Adrenal gland (tissue), 5 donors: Measurements from ENCODE around the gene PHF21A.

Source experiments
- CTCF ChIP-seq, 6 experiments: fragments of 450-650 bp in 4 of 6; fragments of 200-600 bp in 2 of 6; sonication (generic) in 1 of 6; IDR thresholded peaks; 1 replicate in 5 of 6; 2 replicates in 1 of 6; pipeline versions ENCODE4 v1.5.1 to v1.8.0; 2016 to 2021; ENCODE audit warnings: antibody characterized with exemption in 6 of 6, mild to moderate bottlenecking in 2 of 6, moderate library complexity in 1 of 6
- POLR2A ChIP-seq, 2 donors: fragments of 450-650 bp; IDR thresholded peaks; one replicate each; pipeline ENCODE4 v1.6.1; 2017; ENCODE audit warnings: antibody characterized with exemption in 2 of 2, mild to moderate bottlenecking in 2 of 2, moderate library complexity in 1 of 2
- donor health status: DM: no; HTN: no; CAD: no.

- TF ChIP-seq POLR2A (IDR thresholded peaks at IDR 0.05) (no peak), CTCF (IDR thresholded peaks at IDR 0.05) (no peak)
These were observed 193.9 kb downstream of the PHF21A start for GRCh38 chr11:45927332-45927683.
